ENCODE data around the gene PPP1R9A.

Gene PPP1R9A

DNA sequence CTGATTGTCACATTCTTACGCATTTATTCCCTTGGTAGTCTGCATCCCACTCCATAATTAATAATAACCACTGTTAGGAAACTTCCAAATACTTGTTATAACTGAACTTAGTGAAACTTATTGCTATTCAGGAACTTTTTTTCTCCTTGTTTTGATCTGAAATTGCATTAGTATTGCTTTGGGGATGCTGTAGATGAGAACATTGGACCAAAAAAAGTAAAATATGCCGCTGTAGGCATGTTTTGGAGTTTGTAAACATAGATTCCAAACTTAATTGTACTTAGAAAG, 1.7 kb downstream of the PPP1R9A start:
- no peak for DNase-seq (ENCODE audit: low read depth, low spot score)

DNA sequence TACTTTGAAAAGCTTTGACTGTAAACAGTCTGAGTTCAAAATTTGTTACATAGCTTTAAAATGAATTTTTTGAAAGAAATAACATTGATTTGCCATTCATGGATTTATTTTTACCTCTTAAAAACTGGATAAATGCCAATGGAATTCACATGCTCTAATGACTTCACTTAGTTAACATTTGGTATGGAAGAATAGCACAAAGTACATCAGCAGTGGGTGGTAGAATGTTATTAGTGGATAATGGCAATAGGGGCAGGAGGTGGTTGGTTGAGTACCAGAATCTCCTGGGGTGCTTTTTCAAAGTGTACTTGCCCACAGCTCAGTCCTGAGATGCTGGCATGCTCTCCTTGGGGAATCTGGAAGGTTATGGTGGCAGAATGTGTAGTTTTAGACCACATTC, 4.7 kb downstream of the PPP1R9A start:
- no peak for DNase-seq (ENCODE audit: low read depth, low spot score)

DNA sequence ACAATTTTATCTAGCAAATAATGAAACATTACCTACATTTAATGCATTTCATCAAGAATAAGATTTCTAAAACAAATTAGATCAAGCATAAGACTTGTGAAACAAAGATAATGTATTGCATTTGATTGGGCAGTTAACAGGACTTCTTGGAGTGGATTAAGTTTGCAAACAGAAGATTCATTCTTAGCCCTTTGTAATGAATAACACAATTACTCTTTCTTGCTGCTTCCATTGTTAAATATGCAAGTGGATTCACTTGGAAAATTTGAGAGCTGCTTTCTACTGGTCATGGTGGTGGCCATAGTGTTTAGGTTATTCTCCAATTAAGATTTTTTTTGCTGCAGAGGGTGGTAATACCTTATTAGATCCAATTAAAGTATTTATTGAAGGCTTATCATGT, 6.0 kb downstream of the PPP1R9A start:
- no peak for DNase-seq (ENCODE audit: low read depth, low spot score)

DNA sequence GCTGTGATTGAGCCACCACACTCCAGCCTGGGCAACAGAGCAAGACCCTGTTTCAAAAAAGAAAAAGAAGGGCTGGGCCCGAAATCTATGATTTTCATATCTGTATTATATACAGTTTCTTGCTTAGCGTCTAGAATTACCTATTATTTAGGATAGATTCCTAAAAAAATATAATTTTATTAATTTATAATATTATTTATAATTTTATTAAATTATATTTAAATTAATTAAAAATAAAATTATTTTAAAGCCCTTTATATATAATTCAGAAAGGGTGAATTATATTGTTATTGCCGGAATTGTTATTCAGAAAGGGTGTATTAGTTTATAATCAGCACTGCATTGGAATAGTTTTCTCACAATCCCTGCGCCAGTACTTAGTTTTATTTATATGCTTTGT, 14.5 kb downstream of the PPP1R9A start:
- DNase-seq (ENCODE audit: low read depth, low spot score): no peak

DNA sequence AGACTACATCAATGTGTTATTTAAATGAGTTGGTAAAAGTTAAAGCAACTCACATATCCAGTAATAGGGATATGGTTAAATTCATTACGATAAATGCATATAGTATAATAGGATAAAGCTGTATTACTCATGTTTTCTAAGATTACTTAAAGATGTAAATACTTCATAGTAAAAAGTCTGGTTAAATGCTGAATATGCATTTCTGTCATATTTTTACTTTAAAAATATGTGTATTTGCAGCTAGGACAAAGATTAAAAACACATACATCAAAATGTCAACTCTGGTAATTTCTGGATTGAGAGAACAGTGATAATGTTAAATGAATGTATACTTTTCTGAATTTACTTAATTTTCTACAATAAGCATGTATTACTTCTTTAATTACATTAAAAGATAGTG, 15.1 kb downstream of the PPP1R9A start:
- no peak for DNase-seq (ENCODE audit: low read depth, low spot score)

DNA sequence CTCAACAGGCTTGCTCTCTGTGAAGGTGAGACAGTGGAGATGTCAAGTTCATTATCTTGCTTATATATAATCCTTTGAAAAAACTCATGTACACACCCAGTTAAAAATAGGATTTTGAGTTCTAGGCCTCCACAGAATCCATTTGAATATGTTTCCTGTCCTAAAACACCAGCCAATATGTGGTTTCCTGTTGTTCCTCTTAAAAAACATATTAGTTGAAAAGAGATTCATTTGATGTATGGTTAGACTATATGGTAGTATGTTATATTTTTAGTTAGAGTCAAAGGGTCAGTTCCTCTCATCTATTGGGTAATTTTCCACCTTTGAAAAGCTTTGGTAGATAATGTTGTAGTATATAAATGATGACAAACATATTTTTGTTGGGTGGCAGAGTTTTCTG, 16.0 kb downstream of the PPP1R9A start:
- no peak for DNase-seq (ENCODE audit: low read depth, low spot score)

DNA sequence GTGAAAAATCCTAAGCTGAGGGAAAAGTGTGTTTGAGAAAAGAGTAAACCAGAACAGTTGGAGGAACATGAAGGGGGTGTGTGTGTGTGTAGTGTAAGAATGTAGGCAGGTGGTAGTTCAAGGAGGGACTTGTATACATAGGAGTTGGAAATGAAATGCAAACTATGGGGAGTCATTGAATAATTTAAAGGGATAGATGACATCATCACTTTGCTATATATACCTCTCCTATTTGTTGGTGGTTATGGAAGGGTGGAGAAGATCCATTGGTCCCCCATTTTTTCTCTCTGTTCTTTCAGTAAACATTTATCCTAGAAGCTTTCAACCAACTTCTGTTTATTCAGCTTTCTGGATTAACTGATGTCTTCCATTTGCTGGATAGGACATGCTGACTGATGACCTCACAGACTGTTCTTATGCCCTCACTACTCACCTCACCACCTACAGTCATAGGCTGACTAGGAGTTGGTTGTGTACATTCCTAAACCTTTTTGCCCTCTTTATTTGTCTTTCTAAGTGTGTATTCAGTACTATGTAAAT, 20.8 kb downstream of the PPP1R9A start:
- DNase-seq (ENCODE audit: low read depth, low spot score): no peak

DNA sequence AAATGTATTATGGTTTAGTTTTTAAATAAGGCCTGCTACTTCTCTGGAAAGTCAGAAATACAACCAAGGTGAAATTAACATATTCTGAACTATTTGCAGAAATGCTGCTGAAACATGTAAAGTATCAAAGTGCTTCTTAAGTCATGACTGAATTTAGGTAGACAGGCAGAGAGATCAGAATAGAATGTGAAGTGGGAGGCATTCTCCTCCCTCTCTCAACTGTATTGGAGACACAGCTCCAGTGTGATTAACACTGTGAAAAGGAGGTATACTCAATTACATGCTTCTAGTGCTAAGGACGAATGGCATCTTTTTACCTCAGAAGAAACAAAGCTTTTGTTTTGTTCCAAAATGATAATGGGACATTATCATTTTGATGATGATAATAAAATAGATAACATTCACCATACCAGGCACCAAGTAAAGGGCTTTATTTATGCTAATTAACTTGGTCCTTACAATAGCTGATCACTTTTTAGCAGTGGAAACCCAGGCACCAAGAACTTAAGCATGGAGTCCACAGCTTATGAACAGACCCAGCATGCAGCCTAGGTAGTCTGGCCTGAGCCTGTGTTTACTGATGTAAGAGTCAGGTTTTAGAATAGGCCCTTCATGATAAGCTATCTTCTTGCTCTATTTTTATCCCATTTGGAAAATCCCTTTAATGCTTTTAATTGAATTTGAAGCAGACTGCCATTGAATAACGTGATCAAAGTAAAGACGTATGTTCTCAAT, 26.0 kb downstream of the PPP1R9A start:
- DNase-seq (ENCODE audit: low read depth, low spot score): no peak

DNA sequence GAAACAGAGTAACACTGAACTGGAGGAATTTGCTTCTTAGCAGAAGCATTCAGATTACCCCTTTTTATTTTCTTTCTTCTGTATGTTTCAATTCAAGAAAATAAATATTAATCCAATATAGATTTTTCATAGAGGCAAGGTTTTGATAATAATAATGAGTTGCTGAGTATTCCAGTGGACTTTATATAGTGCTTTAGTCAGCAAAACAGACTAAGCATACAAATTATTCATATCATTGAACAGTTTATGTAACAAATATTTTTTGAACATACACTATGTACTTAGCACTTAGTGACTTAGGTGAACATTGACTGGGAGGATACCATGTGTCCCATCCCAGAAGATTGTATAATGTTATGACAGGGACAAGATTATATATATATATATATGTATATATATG, 32.0 kb downstream of the PPP1R9A start:
- no peak for DNase-seq (ENCODE audit: low read depth, low spot score)

DNA sequence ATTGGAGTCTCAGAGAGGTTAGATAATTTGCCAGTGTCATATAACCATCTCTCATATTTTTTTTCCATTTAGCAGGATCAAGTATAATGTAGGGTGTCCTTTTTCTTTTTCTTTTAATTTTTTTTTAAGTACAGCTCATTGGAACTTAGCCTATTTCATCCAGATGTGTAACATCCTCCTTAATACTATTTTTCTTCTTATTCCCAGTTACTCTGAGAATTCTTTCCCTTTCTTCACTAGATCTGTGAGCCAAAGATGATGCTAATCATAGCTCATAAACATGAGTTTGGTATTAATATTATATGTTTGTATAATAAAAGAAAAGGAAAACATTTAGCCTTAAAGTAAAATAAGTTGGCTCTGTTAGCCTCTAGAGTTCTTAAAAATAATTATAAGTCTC, 32.8 kb downstream of the PPP1R9A start:
- DNase-seq (ENCODE audit: low read depth, low spot score): no peak

DNA sequence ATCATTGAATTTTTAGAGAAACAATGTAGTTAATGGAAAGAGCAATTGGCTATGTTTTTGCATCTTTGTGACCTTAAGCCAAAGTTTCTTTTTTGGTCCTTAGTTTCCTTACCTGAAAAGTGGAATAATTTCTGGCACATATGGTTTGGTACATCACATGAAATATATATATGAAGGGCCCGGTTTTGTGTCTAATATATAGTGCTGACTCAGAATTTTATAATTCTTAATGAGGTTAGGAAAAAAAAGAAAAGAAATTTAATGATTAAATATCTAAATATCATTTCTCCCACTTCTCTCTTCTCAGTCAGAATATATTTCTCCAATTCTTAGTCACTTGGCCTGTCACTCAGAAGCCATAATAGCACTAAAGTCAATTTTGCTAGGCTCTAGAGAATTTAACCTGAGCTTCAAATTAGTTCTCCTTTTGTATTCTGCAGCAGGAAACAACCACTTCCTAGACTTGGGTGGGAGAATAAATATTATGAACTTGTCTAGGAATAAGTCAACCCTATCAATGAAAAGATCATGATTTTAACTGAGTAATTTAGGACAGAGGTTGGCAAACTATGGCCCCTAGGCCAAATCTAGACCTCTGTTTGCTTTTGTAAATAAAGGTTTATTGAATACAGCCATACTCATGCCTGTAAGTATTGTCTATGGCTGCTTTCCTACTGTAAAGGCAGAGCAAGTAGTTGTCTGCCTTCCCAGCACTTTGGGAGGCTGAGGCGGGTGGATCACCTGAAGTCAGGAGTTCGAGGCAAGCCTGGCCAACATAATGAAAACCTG, 34.6 kb downstream of the PPP1R9A start:
- DNase-seq (ENCODE audit: low read depth, low spot score): no peak

DNA sequence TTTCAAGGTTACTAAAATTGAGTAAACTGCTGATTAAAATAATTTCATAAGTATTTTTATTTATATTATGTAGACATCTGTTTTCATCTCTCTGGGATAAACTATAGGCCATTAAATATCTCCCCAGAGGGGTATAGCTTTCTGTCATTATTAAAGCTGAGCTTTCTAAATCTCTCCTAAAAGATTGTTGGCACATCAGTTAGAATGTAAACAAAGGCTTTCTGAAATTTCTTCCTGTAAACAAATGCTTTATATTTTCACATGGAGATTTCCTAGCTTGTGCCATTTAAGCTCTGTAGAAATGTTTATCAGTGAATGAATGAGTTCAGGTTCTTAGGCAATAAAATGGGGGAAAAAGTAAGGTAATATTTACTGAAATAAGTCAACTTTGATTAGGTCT, 35.7 kb downstream of the PPP1R9A start:
- DNase-seq (ENCODE audit: low read depth, low spot score): no peak

DNA sequence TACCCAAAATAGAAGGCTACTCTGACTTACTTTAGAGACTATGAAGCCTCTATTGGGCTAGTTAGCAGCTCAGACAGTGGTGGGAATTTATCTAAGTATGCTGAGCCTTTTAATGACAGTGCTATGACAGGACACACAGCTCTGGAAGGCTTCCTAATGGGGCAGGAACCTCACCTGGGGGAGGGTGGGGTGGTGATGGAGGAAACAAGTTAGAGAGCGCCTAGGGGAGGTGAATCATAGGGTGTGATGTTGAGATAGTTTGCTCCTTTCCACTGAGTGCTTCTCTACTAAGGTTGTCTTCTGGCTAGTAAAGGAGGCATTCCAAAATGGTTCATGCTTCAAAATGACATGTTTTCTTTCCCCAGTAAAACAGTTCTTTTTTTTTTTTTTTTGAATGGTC, 42.1 kb downstream of the PPP1R9A start:
- DNase-seq (ENCODE audit: low read depth, low spot score): no peak

DNA sequence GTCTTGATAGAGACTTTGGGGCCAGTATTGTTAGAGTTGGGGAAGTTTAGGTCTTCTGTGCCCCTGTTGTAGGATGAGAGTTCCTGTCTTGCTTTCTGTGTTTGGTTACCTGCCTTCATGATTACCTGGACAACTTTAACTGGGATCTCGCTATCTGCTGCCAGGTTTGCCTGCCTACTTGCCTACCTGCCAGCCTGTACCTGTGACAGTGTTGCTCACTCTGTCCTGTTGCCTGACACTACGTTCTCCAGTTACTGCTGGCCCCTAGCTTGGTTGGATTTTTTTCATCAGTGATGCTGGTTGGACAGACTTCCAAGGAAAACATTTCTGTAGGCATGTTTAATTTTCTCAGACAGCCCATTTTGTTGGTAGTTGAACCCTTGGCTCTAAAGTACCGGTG, 48.4 kb downstream of the PPP1R9A start:
- no peak for DNase-seq (ENCODE audit: low read depth, low spot score)

DNA sequence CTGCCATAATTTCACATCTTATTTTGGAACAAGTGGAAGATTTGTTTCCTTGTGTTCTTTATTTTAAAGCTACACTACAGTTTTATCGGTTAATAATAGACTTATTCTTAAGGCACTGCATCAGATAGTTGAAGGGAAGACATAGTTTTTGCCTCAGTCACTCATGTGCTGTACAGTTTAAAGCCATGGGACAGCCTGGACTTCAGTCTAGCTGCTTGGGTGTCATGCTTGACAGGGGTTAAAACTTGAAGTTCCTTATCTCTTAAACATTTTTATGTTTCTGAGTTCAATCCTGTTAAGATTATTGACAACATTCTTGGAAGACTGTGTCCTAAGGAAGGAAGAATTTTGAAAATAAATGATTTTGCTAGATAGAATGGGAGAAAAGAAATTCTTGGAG, 49.7 kb downstream of the PPP1R9A start:
- DNase-seq (ENCODE audit: low read depth, low spot score): no peak

DNA sequence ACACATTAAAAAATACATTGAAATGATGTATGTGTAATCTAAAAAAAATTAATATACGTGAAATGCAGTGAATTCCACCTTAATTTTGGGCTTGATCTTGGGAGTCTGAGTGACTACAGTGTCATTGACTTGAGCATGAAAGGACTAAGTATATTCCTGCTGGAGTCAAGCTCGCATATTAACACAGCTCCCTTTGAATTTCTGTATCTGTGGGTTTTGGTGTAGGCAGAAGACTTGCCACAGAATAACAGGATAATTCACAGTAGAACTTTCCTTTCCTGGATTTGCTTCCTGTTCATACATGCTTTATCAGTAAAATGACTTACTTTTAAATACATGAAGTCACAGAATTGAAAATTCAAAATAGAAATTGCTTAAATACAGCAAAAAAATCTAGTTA, 55.3 kb downstream of the PPP1R9A start:
- no peak for DNase-seq (ENCODE audit: low read depth, low spot score)

DNA sequence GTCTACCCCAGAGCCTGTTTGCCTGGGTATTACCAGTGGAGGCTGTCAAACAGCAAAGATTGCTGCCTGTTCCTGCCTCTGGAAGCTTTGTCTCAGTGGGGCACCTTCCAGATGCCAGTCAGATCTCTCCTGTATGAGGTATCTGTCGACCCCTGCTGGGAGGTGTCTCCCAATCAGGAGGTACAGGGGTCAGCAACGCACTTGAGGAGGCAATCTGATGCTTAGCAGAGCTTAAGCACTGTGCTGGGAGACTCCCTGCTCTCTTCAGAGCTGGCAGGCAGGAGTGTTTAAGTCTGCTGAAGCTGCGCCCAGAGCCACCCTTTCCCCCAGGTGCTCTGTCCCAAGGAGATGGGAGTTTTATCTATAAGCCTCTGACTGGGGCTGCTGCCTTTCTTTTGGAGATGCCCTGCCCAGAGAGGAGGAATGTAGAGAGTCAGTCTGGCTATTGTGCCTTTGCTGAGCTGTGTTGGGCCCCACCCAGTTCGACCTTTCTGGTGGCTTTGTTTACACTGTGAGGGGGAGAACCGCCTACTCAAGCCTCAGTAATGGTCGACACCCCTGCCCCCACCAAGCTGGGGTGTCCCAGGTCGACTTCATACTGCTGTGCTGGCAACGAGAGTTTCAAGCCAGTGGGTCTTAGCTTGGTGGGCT, 62.2 kb downstream of the PPP1R9A start:
- no peak for DNase-seq (ENCODE audit: low read depth, low spot score)

DNA sequence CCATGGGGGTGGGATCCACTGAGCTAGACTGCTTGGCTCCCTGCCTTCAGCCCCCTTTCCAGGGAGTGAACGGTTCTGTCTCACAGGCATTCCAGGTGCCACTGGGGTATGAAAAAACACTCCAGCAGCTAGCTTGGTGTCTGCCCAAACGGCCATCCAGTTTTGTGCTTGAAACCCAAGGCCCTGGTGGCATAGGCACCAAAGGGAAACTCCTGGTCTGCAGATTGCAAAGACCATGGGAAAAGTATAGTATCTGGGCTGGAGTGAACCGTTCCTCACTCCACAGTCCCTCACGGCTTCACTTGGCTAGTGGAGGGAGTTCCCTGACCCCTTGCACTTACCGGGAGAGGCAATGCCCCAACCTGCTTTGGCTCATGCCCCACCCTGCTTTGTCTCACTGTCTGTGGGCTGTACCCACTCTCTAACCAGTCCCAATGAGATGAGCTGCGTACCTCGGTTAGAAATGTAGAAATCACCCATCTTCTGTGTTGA, 62.7 kb downstream of the PPP1R9A start:
- no peak for DNase-seq (ENCODE audit: low read depth, low spot score)

DNA sequence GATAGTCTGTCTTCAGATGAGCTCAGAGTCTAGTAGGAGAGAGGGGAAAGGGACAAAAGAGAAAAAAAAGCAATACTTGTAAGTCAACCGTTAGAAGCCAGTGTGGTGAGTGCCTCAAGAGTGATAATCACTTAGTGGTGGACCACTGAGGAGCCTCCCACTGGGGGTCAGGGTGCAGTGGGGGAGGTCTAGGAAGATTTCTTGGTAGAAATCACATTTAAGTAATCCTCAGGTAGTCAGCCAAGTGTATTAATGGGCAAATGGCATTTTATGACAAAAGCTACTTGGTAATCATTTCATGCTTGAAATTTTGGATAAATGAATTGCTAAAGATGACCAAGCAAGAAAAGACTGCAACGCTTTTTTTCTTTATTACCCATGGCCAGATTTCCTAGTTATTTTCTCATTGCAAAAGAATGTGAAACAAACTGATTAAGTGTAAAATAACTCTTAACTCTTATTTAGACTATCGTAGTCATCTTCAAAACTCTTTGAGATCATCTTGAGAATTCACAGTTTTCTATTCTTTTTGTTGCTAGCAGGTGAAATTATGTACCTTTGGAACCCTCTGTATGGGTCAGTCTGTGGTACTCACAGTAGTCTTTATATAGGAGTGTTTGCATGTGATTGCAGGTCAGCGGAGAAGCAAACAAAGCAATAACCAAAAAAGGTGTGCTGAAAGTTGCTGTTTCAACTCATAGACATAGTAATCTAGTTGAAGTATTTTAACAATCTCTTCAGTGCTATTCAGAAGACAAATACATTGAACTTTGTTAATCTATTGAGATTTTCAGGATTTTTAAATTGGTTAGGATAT, 63.9 kb downstream of the PPP1R9A start:
- DNase-seq (ENCODE audit: low read depth, low spot score): no peak

DNA sequence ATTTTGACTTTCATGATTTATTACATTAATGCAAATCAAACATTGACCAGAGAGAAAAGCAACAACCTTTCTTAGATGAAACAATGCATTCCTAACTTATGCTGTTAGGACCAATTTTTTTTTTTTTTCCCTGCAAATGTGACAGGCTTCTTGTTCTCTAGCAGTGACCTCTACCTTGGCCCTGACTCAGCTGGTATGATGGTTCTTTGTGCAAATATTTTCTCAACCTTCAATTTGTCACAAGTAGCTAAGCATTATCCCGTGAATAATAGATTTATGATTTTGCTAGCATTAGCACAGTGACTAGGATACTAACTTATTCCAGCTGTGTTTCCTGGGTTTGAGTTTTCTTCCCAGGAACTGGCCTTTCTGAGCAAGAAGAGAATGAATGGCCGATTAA, 64.9 kb downstream of the PPP1R9A start:
- DNase-seq (ENCODE audit: low read depth, low spot score): no peak

DNA sequence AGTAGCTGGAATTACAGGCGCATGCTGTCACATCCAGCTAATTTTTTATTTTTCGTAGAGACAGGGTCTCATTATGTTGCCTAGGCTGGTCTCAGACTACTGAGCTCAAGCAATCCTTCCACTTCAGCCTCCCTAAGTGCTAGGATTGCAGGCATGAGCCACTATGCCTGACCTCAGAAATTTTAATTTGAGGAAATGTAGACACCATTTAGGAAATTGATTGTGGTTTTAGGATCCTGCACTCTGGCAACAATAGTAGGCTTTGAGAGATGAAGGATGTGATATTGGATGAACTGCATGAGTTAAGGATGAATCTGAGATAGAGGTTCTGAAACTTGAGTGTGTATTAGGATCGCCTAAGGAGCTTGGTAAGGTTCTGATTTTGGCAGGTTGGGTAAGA, 66.5 kb downstream of the PPP1R9A start:
- DNase-seq (ENCODE audit: low read depth, low spot score): no peak

DNA sequence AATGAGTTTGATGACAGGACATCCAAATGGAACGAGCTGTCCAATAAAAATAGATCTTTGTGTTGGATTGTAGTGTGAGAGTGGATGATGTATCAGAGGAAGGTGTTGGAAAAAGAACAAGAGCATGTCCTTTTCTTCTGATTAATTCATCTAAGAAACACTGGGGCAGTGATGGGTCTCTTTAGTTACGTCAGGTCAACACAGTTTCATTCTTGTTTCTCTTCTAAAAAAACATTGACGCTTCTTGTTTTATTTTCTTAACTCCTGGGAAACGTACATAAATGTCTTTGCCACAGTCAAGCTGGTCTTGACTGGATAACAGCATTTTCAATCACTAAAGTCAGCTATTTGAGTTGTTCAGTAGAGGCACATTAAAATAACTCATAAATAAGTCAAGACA, 67.0 kb downstream of the PPP1R9A start:
- no peak for DNase-seq (ENCODE audit: low read depth, low spot score)

Measured in activated CD4-positive, CD25-positive, alpha-beta regulatory T cell treated with anti-CD3 and anti-CD28 coated beads, Interleukin-2, amount 50 U/mL, for 16 hours (primary cell).